Calu3 (cell line): ENCODE measurements around the gene ASB2. TPM values are rescaled to one million over a fixed set of nuclear protein-coding genes. Genes with fewer than 3 reads are reported as not detected.

ENCODE experiments used
- BruUV-seq: library from RNA; stranded (reverse); fragments of 400-500 nt; replicated peaks from 2 replicates; lab custom pipeline; 2021; lab: Mats Ljungman, UMichigan
- CTCF ChIA-PET: fragments of 300-600 bp; sonication (Branson Sonifier 250); formaldehyde crosslinking; loops from one replicate; lab custom pipeline; 2022; ENCODE audit warnings: antibody characterized with exemption; lab: Charles Lee
- DNase-seq: peaks from one replicate; pipeline ENCODE4 v3.0.0; 2022
- H3K27ac Mint-ChIP-seq: one replicate; pipeline ENCODE4 v1.8.0; 2022; ENCODE audit warnings: mixed read lengths; ENCODE audit not compliant: unreplicated experiment
- H3K27me3 Mint-ChIP-seq: one replicate; pipeline ENCODE4 v1.8.0; 2022; ENCODE audit warnings: mixed read lengths; ENCODE audit not compliant: unreplicated experiment
- H3K36me3 Mint-ChIP-seq: one replicate; pipeline ENCODE4 v1.8.0; 2022; ENCODE audit warnings: mild to moderate bottlenecking, moderate library complexity, mixed read lengths; ENCODE audit not compliant: insufficient read depth, unreplicated experiment
- H3K4me1 Mint-ChIP-seq: one replicate; pipeline ENCODE4 v1.8.0; 2022; ENCODE audit warnings: mild to moderate bottlenecking, low read depth, mixed read lengths; ENCODE audit not compliant: unreplicated experiment
- H3K4me3 Mint-ChIP-seq: one replicate; pipeline ENCODE4 v1.8.0; 2022; ENCODE audit warnings: mild to moderate bottlenecking, low read depth, moderate library complexity, mixed read lengths; ENCODE audit not compliant: unreplicated experiment
- H3K9me3 Mint-ChIP-seq: one replicate; pipeline ENCODE4 v1.8.0; 2022; ENCODE audit warnings: low read depth, mixed read lengths; ENCODE audit not compliant: unreplicated experiment
- CTCF ChIP-seq: fragments of 200-600 bp; IDR thresholded peaks from one replicate; pipeline ENCODE4 v1.8.0; 2022; ENCODE audit warnings: antibody characterized with exemption; ENCODE audit not compliant: unreplicated experiment
- intact Hi-C: fragments of 100-400 bp; cut with micrococcal nuclease; formaldehyde crosslinking; loops from one replicate; pipeline ENCODE4 v1.10.0; 2022; ENCODE audit not compliant: unreplicated experiment
- total RNA-seq: library from RNA; stranded (reverse); gene quantifications from 2 replicates; pipeline ENCODE4 v1.2.3, GENCODE V29; 2022

The ASB2 gene
- total RNA-seq, 1 experiment from 2014 or later = 0.19 TPM

- no peak overlapping the region for H3K4me3 Mint-ChIP-seq
- H3K9me3 Mint-ChIP-seq = peaks cover 5% of the 10 kb centered on the region
- intact Hi-C loops = no loop called here
- H3K4me1 Mint-ChIP-seq = peaks cover 89% of the 10 kb centered on the region
- no peak for DNase-seq
- BruUV-seq = no TSS peak
- peak overlapping the region; percentile 30 for H3K27ac Mint-ChIP-seq
- CTCF ChIA-PET = no interaction called here
- H3K27me3 Mint-ChIP-seq = no peaks in the 10 kb centered on the region
- TF ChIP-seq CTCF = no peak
- H3K36me3 Mint-ChIP-seq = peaks cover 22% of the 10 kb centered on the region
Measured at GRCh38 chr14:93961620-93962019, 14.8 kb downstream of the ASB2 start.

- BruUV-seq = no TSS peak
- no peak for DNase-seq
- CTCF ChIA-PET = interaction anchor here (0.6 to 2.4 kb wide), 4 partner anchors 9 to 567 kb away, joined by 3 to 16 read pairs (median 4); no protein-coding TSS in a partner anchor
Measured at GRCh38 chr14:93960774-93961438, 15.5 kb downstream of the ASB2 start.

GRCh38 chr14:93960108-93960475 lies 16.3 kb downstream of the ASB2 start:
- peaks cover 4% of the 10 kb centered on the region for H3K9me3 Mint-ChIP-seq
- intact Hi-C loops = no loop called here
- peaks cover 20% of the 10 kb centered on the region for H3K36me3 Mint-ChIP-seq
- H3K4me3 Mint-ChIP-seq = peak overlapping the region; percentile 48
- no peak for TF ChIP-seq CTCF
- BruUV-seq = TSS peak; percentile 81
- DNase-seq = no peak
- CTCF ChIA-PET = interaction anchor here (0.6 to 2.4 kb wide), 6 partner anchors 8 to 566 kb away, joined by 3 to 16 read pairs (median 4); partner anchors contain the start of gene CCDC197
- H3K27ac Mint-ChIP-seq = peak overlapping the region; percentile 99
- no peaks in the 10 kb centered on the region for H3K27me3 Mint-ChIP-seq
- H3K4me1 Mint-ChIP-seq = peaks cover 81% of the 10 kb centered on the region

More at GRCh38 chr14:93960774-93961438, 15.5 kb downstream of the ASB2 start:
- H3K4me1 Mint-ChIP-seq = peaks cover 89% of the 10 kb centered on the region
- peaks cover 5% of the 10 kb centered on the region for H3K9me3 Mint-ChIP-seq
- intact Hi-C loops = no loop called here
- H3K36me3 Mint-ChIP-seq = peaks cover 22% of the 10 kb centered on the region
- no peaks in the 10 kb centered on the region for H3K27me3 Mint-ChIP-seq
- no peak overlapping the region for H3K4me3 Mint-ChIP-seq
- TF ChIP-seq CTCF = no peak
- peak overlapping the region; percentile 30 for H3K27ac Mint-ChIP-seq

- Mint-ChIP-seq H3K9me3 (no peaks in the 10 kb centered on the region), H3K27me3 (no peaks in the 10 kb centered on the region), H3K4me1 (peaks cover 75% of the 10 kb centered on the region), H3K36me3 (peaks cover 16% of the 10 kb centered on the region), H3K27ac (peak overlapping the region; percentile 99), H3K4me3 (peak overlapping the region; percentile 48)
- intact Hi-C loops = no loop called here
- DNase-seq = peak; percentile 94
- CTCF ChIA-PET = interaction anchor here (0.7 to 2.4 kb wide), 9 partner anchors 9 to 68 kb away, joined by 3 to 16 read pairs (median 3); partner anchors contain the start of gene CCDC197
- TF ChIP-seq CTCF = no peak
- BruUV-seq = no TSS peak
Measured at GRCh38 chr14:93959239-93960107, 16.9 kb downstream of the ASB2 start.
